ENCODE data around the gene FADS3. TPM values are rescaled to one million over a fixed set of nuclear protein-coding genes. Genes with fewer than 3 reads are reported as not detected.

FADS3 gene
- total and polyA plus RNA-seq, 2 of the 13 experiments (the other 11 are each of a cell fraction or from before 2014, with no cell fraction given) = 13.4 to 23.2 TPM

GRCh38 chr11:61917334-61918109 is 26.2 kb upstream of the FADS3 start, which contains the start of gene RAB3IL1 (continued):
- TF ChIP-seq ZNF703 (CRISPR knock-in tag; IDR thresholded peaks at IDR 0.05; ENCODE audit: borderline replicate concordance) (no peak), ZFP36 (IDR thresholded peaks at IDR 0.05; ENCODE audit: borderline replicate concordance, low read depth, low read length, partially characterized antibody) (peak; percentile 50), PRDM10 (CRISPR knock-in tag; IDR thresholded peaks at IDR 0.05; ENCODE audit: low read depth) (no peak), ZSCAN30 (CRISPR knock-in tag; IDR thresholded peaks at IDR 0.05) (no peak), ZFP90 (CRISPR knock-in tag; IDR thresholded peaks at IDR 0.05; ENCODE audit: borderline replicate concordance) (no peak), KLF15 (CRISPR knock-in tag; IDR thresholded peaks at IDR 0.05; ENCODE audit: borderline replicate concordance) (no peak), SMYD3 (CRISPR knock-in tag; IDR thresholded peaks at IDR 0.05) (no peak), KDM5B (CRISPR knock-in tag; IDR thresholded peaks at IDR 0.05; ENCODE audit: borderline replicate concordance) (no peak), CHD4 (IDR thresholded peaks at IDR 0.05; ENCODE audit: borderline replicate concordance, low read length) (no peak), MNT (IDR thresholded peaks at IDR 0.05) (no peak), TCF12 (IDR thresholded peaks at IDR 0.05) (no peak), TCF12 (CRISPR knock-in tag; IDR thresholded peaks at IDR 0.05) (no peak), ZNF749 (CRISPR knock-in tag; IDR thresholded peaks at IDR 0.05; ENCODE audit: borderline replicate concordance) (no peak), ZMAT3 (CRISPR knock-in tag; conservative IDR thresholded peaks at IDR 0.05) (no peak)
- TF ChIP-seq, protein P1, sequence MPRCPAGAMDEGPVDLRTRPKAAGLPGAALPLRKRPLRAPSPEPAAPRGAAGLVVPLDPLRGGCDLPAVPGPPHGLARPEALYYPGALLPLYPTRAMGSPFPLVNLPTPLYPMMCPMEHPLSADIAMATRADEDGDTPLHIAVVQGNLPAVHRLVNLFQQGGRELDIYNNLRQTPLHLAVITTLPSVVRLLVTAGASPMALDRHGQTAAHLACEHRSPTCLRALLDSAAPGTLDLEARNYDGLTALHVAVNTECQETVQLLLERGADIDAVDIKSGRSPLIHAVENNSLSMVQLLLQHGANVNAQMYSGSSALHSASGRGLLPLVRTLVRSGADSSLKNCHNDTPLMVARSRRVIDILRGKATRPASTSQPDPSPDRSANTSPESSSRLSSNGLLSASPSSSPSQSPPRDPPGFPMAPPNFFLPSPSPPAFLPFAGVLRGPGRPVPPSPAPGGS (CRISPR knock-in tag; IDR thresholded peaks at IDR 0.05) = 0 out of 2 replicates have a peak, but pooled peaks have one; percentile 27
- TF ChIP-seq, protein P2, sequence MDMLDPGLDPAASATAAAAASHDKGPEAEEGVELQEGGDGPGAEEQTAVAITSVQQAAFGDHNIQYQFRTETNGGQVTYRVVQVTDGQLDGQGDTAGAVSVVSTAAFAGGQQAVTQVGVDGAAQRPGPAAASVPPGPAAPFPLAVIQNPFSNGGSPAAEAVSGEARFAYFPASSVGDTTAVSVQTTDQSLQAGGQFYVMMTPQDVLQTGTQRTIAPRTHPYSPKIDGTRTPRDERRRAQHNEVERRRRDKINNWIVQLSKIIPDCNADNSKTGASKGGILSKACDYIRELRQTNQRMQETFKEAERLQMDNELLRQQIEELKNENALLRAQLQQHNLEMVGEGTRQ (IDR thresholded peaks at IDR 0.05; ENCODE audit: low read depth, low read length) = peak; percentile 32; the same call in 1 of the 2 replicates
- TF ChIP-seq, protein P2 (CRISPR knock-in tag; IDR thresholded peaks at IDR 0.05; ENCODE audit: borderline replicate concordance) = no peak
- TF ChIP-seq, protein P3, sequence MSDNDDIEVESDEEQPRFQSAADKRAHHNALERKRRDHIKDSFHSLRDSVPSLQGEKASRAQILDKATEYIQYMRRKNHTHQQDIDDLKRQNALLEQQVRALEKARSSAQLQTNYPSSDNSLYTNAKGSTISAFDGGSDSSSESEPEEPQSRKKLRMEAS (IDR thresholded peaks at IDR 0.05) = peak; percentile 56; the same call in 1 of the 2 replicates
